H7 (cell line): ENCODE measurements around the gene ADAMTSL4. TPM values are rescaled to one million over a fixed set of nuclear protein-coding genes. Genes with fewer than 3 reads are reported as not detected.
"Not testable (repeated sequence)": the region's sequence is repeated elsewhere in the genome, so short reads cannot be mapped to it uniquely, and the experiment has no call there.

Experiments used
- DNase-seq: peaks from one replicate; pipeline ENCODE4 v3.0.0; 2012
- H3K27me3 ChIP-seq: 2 replicates; pipeline ENCODE4 v1.6.0; 2011; ENCODE audit warnings: mild to moderate bottlenecking, low read length; ENCODE audit not compliant: control insufficient read depth, insufficient read depth
- H3K36me3 ChIP-seq: replicated peaks from 2 replicates; pipeline ENCODE4 v1.5.1; 2011; ENCODE audit warnings: low read length; ENCODE audit not compliant: control insufficient read depth, insufficient read depth
- H3K4me3 ChIP-seq: 2 replicates; pipeline ENCODE4 v1.5.1; 2011; ENCODE audit warnings: low read depth, mild to moderate bottlenecking, control low read depth, low read length, moderate library complexity; ENCODE audit not compliant: insufficient read depth
- total RNA-seq: library from RNA; depleted of rRNA; stranded (reverse); fragments of >200 nt; shearing (Covaris generic); gene quantifications from 2 replicates; pipeline ENCODE4 v1.2.3, GENCODE V29; 2014

Gene ADAMTSL4
- total RNA-seq, 1 experiment from 2014 or later: 4.2 TPM

GRCh38 chr1:150564051-150564991 lies 15.1 kb downstream of the ADAMTSL4 start:
- DNase-seq: no peak
- Histone ChIP-seq H3K4me3 (no peak overlapping the region), H3K36me3 (no peaks in the 10 kb centered on the region), H3K27me3 (no peaks in the 10 kb centered on the region)

DNA sequence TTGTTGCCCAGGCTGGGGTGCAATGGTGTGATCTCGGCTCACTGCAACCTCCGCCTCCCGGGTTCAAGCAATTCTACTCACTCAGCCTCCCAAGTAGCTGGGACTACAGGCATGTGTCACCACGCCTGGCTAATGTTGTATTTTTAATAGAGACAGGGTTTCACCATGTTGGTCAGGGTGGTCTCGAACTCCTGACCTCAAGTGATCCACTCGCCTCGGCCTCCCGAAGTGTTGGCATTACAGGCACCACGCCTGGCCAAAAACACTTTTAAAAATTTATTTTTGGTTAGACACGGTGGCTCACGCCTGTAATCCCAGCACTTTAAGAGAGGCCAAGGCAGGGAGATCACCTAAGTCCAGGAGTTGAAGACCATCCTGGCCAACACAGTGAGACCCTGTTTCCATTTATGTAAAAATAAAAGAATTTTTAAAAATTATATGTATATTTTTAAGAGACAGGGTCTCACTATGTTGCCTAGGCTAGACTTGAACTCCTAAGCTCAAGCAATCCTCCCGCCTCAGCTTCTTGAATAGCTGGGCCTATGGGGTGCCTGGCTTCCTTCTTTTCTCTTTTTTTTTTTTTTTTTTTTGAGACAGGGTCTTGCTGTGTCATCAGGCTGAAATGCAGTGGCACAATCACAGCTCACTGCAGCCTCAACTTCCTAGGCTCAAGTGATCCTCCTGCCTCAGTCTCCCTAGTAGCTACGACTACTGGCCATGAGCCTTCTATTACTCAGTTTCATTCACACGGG lies 16.2 kb downstream of the ADAMTSL4 start:
- not testable (repeated sequence) for H3K36me3 ChIP-seq, H3K27me3 ChIP-seq, H3K4me3 ChIP-seq, DNase-seq

GRCh38 chr1:150566589-150567340 lies 17.6 kb downstream of the ADAMTSL4 start:
- H3K27me3 ChIP-seq: no peaks in the 10 kb centered on the region
- H3K4me3 ChIP-seq: no peak overlapping the region
- DNase-seq: no peak
- no peaks in the 10 kb centered on the region; the same call in none of the 2 replicates for H3K36me3 ChIP-seq

GRCh38 chr1:150567341-150567716 lies 18.1 kb downstream of the ADAMTSL4 start:
- H3K36me3 ChIP-seq: no peaks in the 10 kb centered on the region; the same call in none of the 2 replicates
- DNase-seq: no peak
- no peak overlapping the region for H3K4me3 ChIP-seq
- H3K27me3 ChIP-seq: no peaks in the 10 kb centered on the region

GRCh38 chr1:150567717-150568593 lies 18.7 kb downstream of the ADAMTSL4 start:
- DNase-seq: peak; percentile 81
- H3K4me3 ChIP-seq: no peak overlapping the region
- peaks cover 1% of the 10 kb centered on the region for H3K36me3 ChIP-seq
- H3K27me3 ChIP-seq: no peaks in the 10 kb centered on the region

- Histone ChIP-seq H3K36me3 (peaks cover 3% of the 10 kb centered on the region), H3K27me3 (no peaks in the 10 kb centered on the region), H3K4me3 (no peak overlapping the region)
- no peak for DNase-seq
These were observed 19.4 kb downstream of the ADAMTSL4 start for GRCh38 chr1:150568594-150568966.

DNA sequence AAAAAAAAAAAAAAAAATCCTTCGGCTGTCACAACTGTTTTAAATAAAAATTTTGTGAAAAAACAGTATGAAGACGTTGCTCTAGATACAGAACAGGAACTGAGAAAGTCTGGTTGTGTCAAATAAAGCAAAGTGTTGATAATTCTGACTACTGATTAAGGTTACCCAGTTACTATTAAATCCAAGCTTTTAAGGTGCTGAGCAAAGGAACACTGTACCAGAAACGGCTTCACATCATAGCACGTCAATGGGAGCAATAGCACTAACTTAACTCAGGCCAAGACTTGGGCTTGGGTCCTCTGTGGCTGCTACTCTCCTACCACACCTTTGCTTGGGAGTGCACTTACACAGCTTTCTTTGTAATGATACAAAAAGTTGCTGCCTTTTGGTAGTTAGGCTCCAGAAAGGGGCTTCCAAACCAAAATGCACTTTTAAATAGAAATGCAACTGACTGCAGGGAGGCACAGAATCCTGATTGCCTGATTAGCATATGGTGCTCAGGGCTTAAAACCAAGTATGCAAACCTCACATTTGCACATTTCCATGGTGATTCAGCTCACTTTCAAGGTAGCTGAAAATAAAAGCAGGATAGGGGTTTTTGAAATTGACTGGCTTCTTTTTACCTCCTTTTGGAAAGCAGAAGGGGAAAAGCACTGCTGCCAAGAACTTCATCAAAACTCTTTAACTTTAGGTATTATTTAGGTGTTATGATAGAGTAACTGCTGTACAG lies 23.9 kb downstream of the ADAMTSL4 start:
- no peak for DNase-seq
- peaks cover 27% of the 10 kb centered on the region for H3K36me3 ChIP-seq
- H3K4me3 ChIP-seq: no peak overlapping the region
- H3K27me3 ChIP-seq: no peaks in the 10 kb centered on the region

GRCh38 chr1:150573648-150574071 lies 24.5 kb downstream of the ADAMTSL4 start:
- peaks cover 30% of the 10 kb centered on the region for H3K36me3 ChIP-seq
- DNase-seq, H3K27me3 ChIP-seq, H3K4me3 ChIP-seq: not testable (repeated sequence)

- no peak for DNase-seq
- Histone ChIP-seq H3K36me3 (peaks cover 31% of the 10 kb centered on the region), H3K4me3 (no peak overlapping the region), H3K27me3 (no peaks in the 10 kb centered on the region)
These were observed 25.3 kb downstream of the ADAMTSL4 start for GRCh38 chr1:150574260-150575071.

GRCh38 chr1:150575072-150575489 lies 25.9 kb downstream of the ADAMTSL4 start:
- H3K36me3 ChIP-seq: peaks cover 31% of the 10 kb centered on the region
- no peak overlapping the region for H3K4me3 ChIP-seq
- no peak for DNase-seq
- H3K27me3 ChIP-seq: no peaks in the 10 kb centered on the region

GRCh38 chr1:150575518-150576366 lies 26.5 kb downstream of the ADAMTSL4 start:
- DNase-seq: no peak

GRCh38 chr1:150576367-150576711 lies 27.1 kb downstream of the ADAMTSL4 start:
- peaks cover 31% of the 10 kb centered on the region for H3K36me3 ChIP-seq
- DNase-seq: no peak
- H3K4me3 ChIP-seq: peak overlapping the region; percentile 99

More at GRCh38 chr1:150575518-150576366, 26.5 kb downstream of the ADAMTSL4 start:
- Histone ChIP-seq H3K36me3 (peaks cover 31% of the 10 kb centered on the region), H3K27me3 (no peaks in the 10 kb centered on the region), H3K4me3 (peak overlapping the region; percentile 99; the same call in 1 of the 2 replicates)

More at GRCh38 chr1:150576367-150576711, 27.1 kb downstream of the ADAMTSL4 start:
- no peaks in the 10 kb centered on the region for H3K27me3 ChIP-seq
